Ectodermal cell (in vitro differentiated cells): ENCODE measurements around the gene ZBTB38.

Experiments used
- H3K27ac ChIP-seq: 2 replicates; pipeline ENCODE4 v1.7.0; 2013; ENCODE audit warnings: mild to moderate bottlenecking, low read depth, low read length; ENCODE audit not compliant: insufficient read depth, poor library complexity, severe bottlenecking
- H3K27me3 ChIP-seq: 2 replicates; pipeline ENCODE4 v1.7.0; 2013; ENCODE audit warnings: mild to moderate bottlenecking, low read length; ENCODE audit not compliant: insufficient read depth, control insufficient read depth, poor library complexity, severe bottlenecking
- H3K36me3 ChIP-seq: one replicate; pipeline ENCODE4 v1.7.0; 2013; ENCODE audit warnings: low read length; ENCODE audit not compliant: control insufficient read depth, insufficient read depth
- H3K4me1 ChIP-seq: one replicate; pipeline ENCODE4 v1.7.0; 2013; ENCODE audit warnings: low read length; ENCODE audit not compliant: control insufficient read depth, insufficient read depth
- H3K4me3 ChIP-seq: 2 replicates; pipeline ENCODE4 v1.7.0; 2013; ENCODE audit warnings: low read depth, low read length, control low read depth; ENCODE audit not compliant: insufficient read depth
- H3K9me3 ChIP-seq: 2 replicates; pipeline ENCODE4 v1.7.0; 2013; ENCODE audit warnings: mild to moderate bottlenecking, low read length, moderate library complexity; ENCODE audit not compliant: control insufficient read depth
- WGBS, 2 experiments: methylation state at CpG; one replicate each; pipeline ENCODE4 v1.1.7; 2013; ENCODE audit warnings: missing lambda C conversion rate in 2 of 2; 5-methylcytosine and 5-hydroxymethylcytosine counted together

The ZBTB38 gene

GRCh38 chr3:141386611-141387111 is 18.4 kb downstream of the ZBTB38 start:
- Histone ChIP-seq H3K4me3 (no peak overlapping the region), H3K4me1 (peaks cover 9% of the 10 kb centered on the region), H3K9me3 (no peaks in the 10 kb centered on the region), H3K27ac (no peak overlapping the region), H3K36me3 (no peaks in the 10 kb centered on the region), H3K27me3 (no peaks in the 10 kb centered on the region)
- 86 to 95% methylated on average over 4 to 5 of the region's 5 CpGs for WGBS, 2 experiments

GRCh38 chr3:141387516-141387915 is 19.2 kb downstream of the ZBTB38 start:
- H3K9me3 ChIP-seq = no peaks in the 10 kb centered on the region
- no peak overlapping the region for H3K4me3 ChIP-seq
- H3K27me3 ChIP-seq = no peaks in the 10 kb centered on the region
- no peak overlapping the region for H3K27ac ChIP-seq
- 96 to 98% methylated on average over 3 of the region's 3 CpGs for WGBS, 2 experiments
- no peaks in the 10 kb centered on the region for H3K36me3 ChIP-seq
- H3K4me1 ChIP-seq = peaks cover 17% of the 10 kb centered on the region

GRCh38 chr3:141388395-141388794 is 20.1 kb downstream of the ZBTB38 start:
- 92 to 96% methylated on average over 2 of the region's 3 CpGs for WGBS, 2 experiments
- H3K9me3 ChIP-seq = no peaks in the 10 kb centered on the region
- no peaks in the 10 kb centered on the region for H3K36me3 ChIP-seq
- no peak overlapping the region for H3K27ac ChIP-seq
- no peak overlapping the region for H3K4me3 ChIP-seq
- H3K4me1 ChIP-seq = peaks cover 22% of the 10 kb centered on the region
- H3K27me3 ChIP-seq = no peaks in the 10 kb centered on the region

- Histone ChIP-seq H3K4me3 (no peak overlapping the region), H3K27ac (no peak overlapping the region), H3K4me1 (peaks cover 28% of the 10 kb centered on the region), H3K27me3 (no peaks in the 10 kb centered on the region), H3K9me3 (no peaks in the 10 kb centered on the region), H3K36me3 (no peaks in the 10 kb centered on the region)
- WGBS, 2 experiments = 89 to 91% methylated on average over 6 of the region's 6 CpGs
Observed at GRCh38 chr3:141388823-141389621, 20.7 kb downstream of the ZBTB38 start.

GRCh38 chr3:141389703-141390102 is 21.4 kb downstream of the ZBTB38 start:
- H3K4me1 ChIP-seq = peaks cover 30% of the 10 kb centered on the region

GRCh38 chr3:141390747-141391146 is 22.4 kb downstream of the ZBTB38 start:
- H3K4me1 ChIP-seq = peaks cover 30% of the 10 kb centered on the region
- WGBS, 2 experiments = 94 to 96% methylated on average over 5 of the region's 5 CpGs

More at GRCh38 chr3:141389703-141390102, 21.4 kb downstream of the ZBTB38 start:
- H3K9me3 ChIP-seq = no peaks in the 10 kb centered on the region
- 99 to 100% methylated on average over 3 to 4 of the region's 5 CpGs for WGBS, 2 experiments
- no peak overlapping the region for H3K4me3 ChIP-seq
- H3K27ac ChIP-seq = no peak overlapping the region
- H3K27me3 ChIP-seq = no peaks in the 10 kb centered on the region
- H3K36me3 ChIP-seq = no peaks in the 10 kb centered on the region

GRCh38 chr3:141391298-141391990 is 23.1 kb downstream of the ZBTB38 start:
- H3K27me3 ChIP-seq = no peaks in the 10 kb centered on the region
- no peaks in the 10 kb centered on the region for H3K9me3 ChIP-seq
- H3K4me3 ChIP-seq = no peak overlapping the region
- no peaks in the 10 kb centered on the region for H3K36me3 ChIP-seq
- H3K4me1 ChIP-seq = peaks cover 30% of the 10 kb centered on the region
- WGBS, 2 experiments = 87 to 90% methylated on average over 3 to 4 of the region's 4 CpGs
- peak overlapping the region; percentile 9 for H3K27ac ChIP-seq

More at GRCh38 chr3:141390747-141391146, 22.4 kb downstream of the ZBTB38 start:
- Histone ChIP-seq H3K36me3 (no peaks in the 10 kb centered on the region), H3K4me3 (no peak overlapping the region), H3K27ac (no peak overlapping the region), H3K9me3 (no peaks in the 10 kb centered on the region), H3K27me3 (no peaks in the 10 kb centered on the region)

- Histone ChIP-seq H3K4me1 (peaks cover 30% of the 10 kb centered on the region), H3K36me3 (no peaks in the 10 kb centered on the region), H3K27ac (no peak overlapping the region), H3K4me3 (no peak overlapping the region), H3K9me3 (no peaks in the 10 kb centered on the region), H3K27me3 (no peaks in the 10 kb centered on the region)
- WGBS, 2 experiments = 70 to 80% methylated on average over 4 of the region's 4 CpGs
Observed at GRCh38 chr3:141391991-141392316, 23.6 kb downstream of the ZBTB38 start.

- Histone ChIP-seq H3K36me3 (no peaks in the 10 kb centered on the region), H3K27me3 (no peaks in the 10 kb centered on the region), H3K4me3 (no peak overlapping the region), H3K4me1 (peaks cover 30% of the 10 kb centered on the region), H3K9me3 (no peaks in the 10 kb centered on the region), H3K27ac (no peak overlapping the region)
- WGBS, 2 experiments = 87 to 88% methylated on average over 5 of the region's 5 CpGs
Observed at GRCh38 chr3:141392416-141392815, 24.1 kb downstream of the ZBTB38 start.
